ENCODE measurements around the gene SPTAN1. TPM values are rescaled to one million over a fixed set of nuclear protein-coding genes. Genes with fewer than 3 reads are reported as not detected.

The SPTAN1 gene
- total RNA-seq, 2 experiments from 2014 or later, result 386 to 392 TPM

GRCh38 chr9:128551657-128552152 is 682 bp upstream of the SPTAN1 start:
- H3K27ac ChIP-seq (ENCODE audit: low read depth in 1 of 2, low read length in 2 of 2), result peak overlapping the region; percentile 90
- H3K27me3 Mint-ChIP-seq, result no peaks in the 10 kb centered on the region
- DNase-seq (peak in 3 of 14 experiments; percentile 12 to 36 (median 15)), ATAC-seq (ENCODE audit: poor library complexity) (no peak)
- CTCF ChIA-PET, result interaction anchor here (0.7 to 1.2 kb wide), 2 partner anchors 210 to 267 kb away, joined by 3 read pairs; partner anchors contain the start of gene ENDOG
- peak overlapping the region; percentile 84 for H3K4me3 ChIP-seq (ENCODE audit: low read length)
- no peaks in the 10 kb centered on the region for H3K9me3 ChIP-seq (ENCODE audit: control insufficient read depth in 1 of 2, insufficient read depth in 1 of 2, low read length in 2 of 2)
- POLR2A ChIA-PET, result interaction anchor here (0.6 to 4.8 kb wide), 16 partner anchors 9 to 267 kb away, joined by 3 to 45 read pairs (median 6); partner anchors contain the start of genes ENDOG, GLE1, ODF2 and SET
- no peak for TF ChIP-seq CTCF (IDR thresholded peaks at IDR 0.05)
- no peaks in the 10 kb centered on the region for H3K36me3 ChIP-seq (ENCODE audit: insufficient read depth, low read length)
- H3K4me1 ChIP-seq (ENCODE audit: insufficient read depth, low read length), result peaks cover 46% of the 10 kb centered on the region
- peak overlapping the region; percentile 99 for H3K27ac Mint-ChIP-seq
- no peaks in the 10 kb centered on the region for H3K9me3 Mint-ChIP-seq
- H3K27me3 ChIP-seq (ENCODE audit: control insufficient read depth in 1 of 2, insufficient read depth in 2 of 2, low read length in 2 of 2), result no peaks in the 10 kb centered on the region
- peak overlapping the region; percentile 96 for H3K4me3 Mint-ChIP-seq
- intact Hi-C loops (cut with DNase I, micrococcal nuclease), result loop anchor here (1.0 to 5.0 kb wide), 4 partner anchors 36 to 94 kb away; partner anchors contain the start of genes GLE1 (in 1 of the 2) and ODF2 (in 1 of the 2)
- H3K4me1 Mint-ChIP-seq (ENCODE audit: low read depth), result peaks cover 25% of the 10 kb centered on the region
- H3K36me3 Mint-ChIP-seq (ENCODE audit: low read depth), result peaks cover 7% of the 10 kb centered on the region

- intact Hi-C loops (cut with DNase I, micrococcal nuclease), result loop anchor here (1.0 to 5.0 kb wide), 4 partner anchors 34 to 96 kb away; partner anchors contain the start of genes GLE1 (in 1 of the 2) and ODF2 (in 1 of the 2)
- H3K27ac ChIP-seq (ENCODE audit: low read depth in 1 of 2, low read length in 2 of 2), result peak overlapping the region; percentile 23 to 61
- POLR2A ChIA-PET, result interaction anchor here (0.5 to 4.8 kb wide), 30 partner anchors 9 to 1285 kb away, joined by 3 to 45 read pairs (median 4); partner anchors contain the start of genes BBLN, ENDOG, GLE1 and ODF2
- H3K4me3 ChIP-seq (ENCODE audit: low read length), result peak overlapping the region; percentile 84
- no peak for TF ChIP-seq CTCF (IDR thresholded peaks at IDR 0.05)
- ATAC-seq (ENCODE audit: poor library complexity) (peak; percentile 12), DNase-seq (peak in 12 of 14 experiments; percentile 22 to 74 (median 42))
- no peak overlapping the region for H3K4me3 Mint-ChIP-seq
- H3K36me3 Mint-ChIP-seq (ENCODE audit: low read depth), result peaks cover 7% of the 10 kb centered on the region
- no peaks in the 10 kb centered on the region for H3K36me3 ChIP-seq (ENCODE audit: insufficient read depth, low read length)
- no peaks in the 10 kb centered on the region for H3K9me3 ChIP-seq (ENCODE audit: control insufficient read depth in 1 of 2, insufficient read depth in 1 of 2, low read length in 2 of 2)
- no peaks in the 10 kb centered on the region for H3K9me3 Mint-ChIP-seq
- H3K4me1 ChIP-seq (ENCODE audit: insufficient read depth, low read length), result peaks cover 52% of the 10 kb centered on the region
- H3K4me1 Mint-ChIP-seq (ENCODE audit: low read depth), result peaks cover 26% of the 10 kb centered on the region
- no peak overlapping the region for H3K27ac Mint-ChIP-seq
- H3K27me3 Mint-ChIP-seq, result no peaks in the 10 kb centered on the region
- CTCF ChIA-PET, result no interaction called here
- H3K27me3 ChIP-seq (ENCODE audit: control insufficient read depth in 1 of 2, insufficient read depth in 2 of 2, low read length in 2 of 2), result no peaks in the 10 kb centered on the region
These were observed 505 bp downstream of the SPTAN1 start for GRCh38 chr9:128552744-128553440.

- Histone ChIP-seq H3K4me3 (ENCODE audit: low read length) (peak overlapping the region; percentile 84), H3K27me3 (ENCODE audit: control insufficient read depth in 1 of 2, insufficient read depth in 2 of 2, low read length in 2 of 2) (no peaks in the 10 kb centered on the region), H3K27ac (ENCODE audit: low read depth in 1 of 2, low read length in 2 of 2) (peak overlapping the region in 1 of 2 donors; percentile 23), H3K36me3 (ENCODE audit: insufficient read depth, low read length) (no peaks in the 10 kb centered on the region), H3K9me3 (ENCODE audit: control insufficient read depth in 1 of 2, insufficient read depth in 1 of 2, low read length in 2 of 2) (no peaks in the 10 kb centered on the region), H3K4me1 (ENCODE audit: insufficient read depth, low read length) (peaks cover 58% of the 10 kb centered on the region)
- DNase-seq (peak in 3 of 14 experiments; percentile 19 to 27 (median 23)), ATAC-seq (ENCODE audit: poor library complexity) (no peak)
- no peak overlapping the region for H3K27ac Mint-ChIP-seq
- peaks cover 34% of the 10 kb centered on the region for H3K4me1 Mint-ChIP-seq (ENCODE audit: low read depth)
- H3K4me3 Mint-ChIP-seq, result no peak overlapping the region
- no peaks in the 10 kb centered on the region for H3K9me3 Mint-ChIP-seq
- H3K27me3 Mint-ChIP-seq, result no peaks in the 10 kb centered on the region
- no peak for TF ChIP-seq CTCF (IDR thresholded peaks at IDR 0.05)
- H3K36me3 Mint-ChIP-seq (ENCODE audit: low read depth), result peaks cover 7% of the 10 kb centered on the region
- POLR2A ChIA-PET, result interaction anchor here (0.7 to 4.8 kb wide), 16 partner anchors 8 to 394 kb away, joined by 3 to 45 read pairs (median 5); partner anchors contain the start of genes BBLN, GLE1, ODF2 and URM1
- CTCF ChIA-PET, result no interaction called here
- intact Hi-C loops (cut with DNase I, micrococcal nuclease), result loop anchor here (5.0 kb wide), 2 partner anchors 34 to 96 kb away; partner anchors contain the start of gene ODF2 (in 1 of the 2)
These were observed 1.3 kb downstream of the SPTAN1 start for GRCh38 chr9:128553728-128554127.

Data from CD4-positive, alpha-beta T cell (primary cell).